ENCODE measurements around the gene ZNF680.

GRCh38 chr7:64581391-64581790 lies 18.5 kb upstream of the ZNF680 start:
- TF ChIP-seq CTCF (conservative IDR thresholded peaks at IDR 0.05; ENCODE audit: low read length) (no peak), EZH2phosphoT487 (IDR thresholded peaks at IDR 0.05; ENCODE audit: borderline replicate concordance) (no peak)

Data from Loucy (cell line).